NCI-H2171 (cell line): ENCODE results near the gene PI16.

ENCODE experiments used
- DNase-seq: peaks from one replicate; lab custom pipeline; 2025; lab: John Stamatoyannopoulos, UW

Gene PI16

DNA sequence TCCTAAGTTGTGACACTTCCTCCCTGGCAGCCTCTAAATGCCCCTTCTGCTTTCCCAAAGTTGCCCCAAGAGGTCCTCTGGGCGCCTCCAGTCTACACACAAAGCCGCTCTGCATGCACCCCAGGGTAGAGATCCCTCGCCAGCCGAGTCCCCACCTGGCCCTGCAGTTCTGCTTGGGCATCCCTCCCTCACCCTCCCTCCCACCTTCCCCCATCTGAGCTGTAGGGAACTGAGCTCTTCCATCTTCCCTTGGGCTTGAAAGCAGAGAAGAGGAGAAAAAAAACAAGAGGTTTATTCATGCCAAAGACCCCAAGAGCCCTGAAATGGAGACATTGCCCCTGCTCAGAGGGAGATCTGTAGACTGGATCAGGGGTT is 45.2 kb downstream of the PI16 start:
- DNase-seq, result peak; percentile 38

DNA sequence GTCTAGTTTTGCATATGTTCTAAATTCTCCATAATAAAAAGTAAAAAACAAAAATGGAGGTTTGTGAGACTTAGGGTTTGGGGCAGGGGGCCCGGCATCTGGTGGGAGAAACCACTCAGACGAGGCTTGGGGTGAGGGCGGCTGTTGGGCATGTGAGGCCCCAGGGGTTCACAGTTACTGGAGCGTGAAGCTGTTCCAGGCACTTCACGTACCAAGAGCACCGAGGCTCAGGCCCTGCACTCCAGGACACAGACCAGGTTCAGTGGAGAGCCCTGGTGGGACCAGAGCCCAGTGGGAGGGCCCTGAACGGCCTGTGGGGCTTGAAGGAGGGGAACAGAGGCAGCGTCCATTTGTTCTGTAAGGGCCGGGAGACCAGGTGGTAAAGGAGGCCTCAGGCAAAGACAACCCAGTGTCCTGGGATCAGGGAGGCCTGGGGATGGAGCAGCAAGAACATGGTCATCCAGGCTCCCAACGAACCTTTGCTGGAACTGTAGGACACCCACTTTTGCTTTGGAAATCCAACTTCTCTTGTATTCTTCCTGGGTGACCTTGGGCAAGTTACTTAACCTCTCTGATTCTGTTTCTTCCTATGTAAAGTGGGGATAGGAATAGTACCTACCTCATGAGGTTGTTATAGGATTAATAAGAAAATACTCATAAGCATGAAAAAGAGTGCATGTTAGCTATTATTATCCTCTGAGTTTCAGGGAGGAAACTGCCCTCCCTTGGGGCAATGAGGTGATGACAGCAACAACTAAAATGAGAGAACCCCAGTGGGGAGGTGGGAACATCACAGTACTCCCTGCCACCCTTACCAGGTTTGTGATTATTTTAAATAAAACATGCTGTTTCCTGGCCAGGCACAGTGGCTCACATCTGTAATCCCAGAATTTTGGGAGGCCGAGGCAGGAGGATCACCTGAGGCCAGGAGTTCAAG is 49.8 kb downstream of the PI16 start:
- no peak for DNase-seq

GRCh38 chr6:37005061-37005810 is 50.7 kb downstream of the PI16 start, which contains the start of gene FGD2:
TSS of gene FGD2 (plus strand) at chr6:37005655. CDS start at chr6:37005818, 163 bp downstream.
- DNase-seq, result no peak

- no peak for DNase-seq
These were observed 51.5 kb downstream of the PI16 start for GRCh38 chr6:37005827-37006567.

GRCh38 chr6:37006793-37007339 is 52.3 kb downstream of the PI16 start:
- DNase-seq, result no peak

- DNase-seq, result no peak
These were observed 53.0 kb downstream of the PI16 start for GRCh38 chr6:37007340-37008043.

DNA sequence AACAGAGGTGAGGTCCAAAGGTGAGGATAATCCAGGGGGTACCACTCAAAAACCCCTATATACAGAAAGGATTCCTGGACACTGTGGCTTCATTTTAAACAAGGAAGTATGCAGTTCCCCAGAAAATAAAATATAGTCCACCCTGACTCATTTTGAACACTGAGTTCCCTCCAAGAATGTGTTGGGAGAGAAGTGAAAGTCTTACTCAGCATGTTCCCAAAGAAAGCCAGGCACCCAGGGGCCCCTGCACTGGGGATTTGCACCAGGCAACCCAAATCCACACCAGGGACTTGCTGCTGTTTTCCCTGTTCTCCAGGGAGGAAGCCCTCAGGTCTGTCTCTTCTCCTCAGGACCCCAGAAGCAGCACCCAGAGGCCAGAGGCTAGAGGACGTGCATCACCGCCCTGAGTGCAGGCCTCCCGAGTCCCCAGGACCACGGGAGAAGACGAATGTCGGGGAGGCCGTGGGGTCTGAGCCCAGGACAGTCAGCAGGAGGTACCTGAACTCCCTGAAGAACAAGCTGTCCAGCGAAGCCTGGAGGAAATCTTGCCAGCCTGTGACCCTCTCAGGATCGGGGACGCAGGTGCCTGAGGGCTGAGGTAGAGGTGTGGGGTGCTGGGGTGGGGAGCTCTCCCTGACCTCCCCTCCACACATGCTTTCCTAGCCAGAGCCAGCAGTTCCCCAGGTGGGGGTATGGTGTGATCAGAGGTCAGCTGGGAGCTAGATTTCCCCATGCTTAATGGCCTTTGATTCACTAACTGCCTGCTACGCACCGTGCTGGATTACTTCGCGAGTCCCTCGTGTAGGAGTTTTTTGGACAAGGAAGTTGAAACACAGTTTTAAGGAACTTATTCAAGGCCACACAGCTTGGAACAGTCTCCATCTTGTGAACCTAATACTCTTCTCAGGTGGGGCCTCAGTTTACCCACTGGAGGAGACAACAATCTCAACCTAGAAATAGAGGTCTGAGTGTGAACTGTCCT is 54.2 kb downstream of the PI16 start:
- no peak for DNase-seq

- no peak for DNase-seq
These were observed 55.9 kb downstream of the PI16 start for GRCh38 chr6:37010402-37010892.

GRCh38 chr6:37011656-37012378 is 57.3 kb downstream of the PI16 start:
- no peak for DNase-seq

DNA sequence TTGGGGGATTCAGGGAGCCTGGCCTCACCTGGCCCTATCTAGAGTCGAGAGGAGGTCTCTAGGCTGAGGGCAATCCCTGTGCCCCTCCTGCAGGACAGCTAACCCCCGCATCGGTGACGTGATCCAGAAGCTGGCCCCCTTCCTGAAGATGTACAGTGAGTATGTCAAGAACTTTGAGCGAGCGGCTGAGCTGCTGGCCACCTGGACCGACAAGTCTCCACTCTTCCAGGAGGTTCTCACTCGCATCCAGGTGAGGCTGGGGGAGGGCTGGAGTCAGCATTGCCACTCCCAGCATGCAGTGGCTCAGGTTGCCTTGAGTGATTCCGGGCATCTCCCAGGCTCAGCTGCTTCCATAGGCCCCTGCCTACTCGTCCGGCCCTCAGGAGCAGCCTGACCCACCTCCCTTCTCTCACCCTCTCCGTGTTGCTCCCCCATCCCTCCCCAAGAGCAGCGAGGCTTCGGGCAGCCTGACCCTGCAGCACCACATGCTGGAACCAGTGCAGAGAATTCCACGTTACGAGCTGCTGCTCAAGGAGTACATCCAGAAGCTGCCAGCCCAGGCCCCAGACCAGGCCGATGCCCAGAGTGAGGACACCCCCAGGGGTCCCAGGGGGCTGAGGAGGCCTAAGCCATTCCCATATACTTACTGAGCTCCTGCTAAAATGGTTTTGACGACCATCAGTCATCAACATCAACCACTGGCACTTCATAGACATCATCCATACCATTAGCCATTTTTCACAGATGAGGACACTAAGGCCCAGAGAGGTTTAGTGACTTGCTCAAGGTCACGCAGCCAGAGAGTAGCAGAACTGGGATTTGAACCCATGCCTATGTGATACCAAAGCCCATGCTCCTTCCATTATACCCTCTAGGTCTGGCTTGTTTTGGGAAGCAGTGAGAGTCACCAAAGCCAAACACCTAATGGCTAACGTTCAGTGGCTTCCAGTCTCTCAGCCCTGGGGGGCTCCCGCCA is 59.3 kb downstream of the PI16 start:
- DNase-seq, result no peak
